Peyer's patch (tissue), 4 donors: ENCODE results near the gene DDB1. TPM values are rescaled to one million over a fixed set of nuclear protein-coding genes. Genes with fewer than 3 reads are reported as not detected.

Source experiments
- DNase-seq, 3 donors: peaks; one replicate each; pipeline ENCODE4 v3.0.0-alpha.2; 2017 to 2019
- H3K27ac ChIP-seq, 4 donors: fragments of 200-600 bp; sonication (generic); one replicate each; pipeline ENCODE4 v1.5.1; 2016 to 2019
- H3K27me3 ChIP-seq, 2 donors: fragments of 200-600 bp; sonication (generic); one replicate each; pipeline ENCODE4 v1.5.1; 2019
- H3K36me3 ChIP-seq, 3 donors: fragments of 200-600 bp; sonication (generic); one replicate each; pipeline ENCODE4 v1.5.1; 2016 to 2019
- H3K4me1 ChIP-seq, 4 donors: fragments of 200-600 bp; sonication (generic); one replicate each; pipeline ENCODE4 v1.5.1; 2016 to 2019
- H3K4me3 ChIP-seq, 4 donors: fragments of 200-600 bp; sonication (generic); 1 replicate in 3 of 4; 2 replicates in 1 of 4; pipeline ENCODE4 v1.5.1; 2016 to 2019; ENCODE audit warnings: mild to moderate bottlenecking in 1 of 4
- H3K9me3 ChIP-seq, 4 donors: fragments of 200-600 bp; sonication (generic); one replicate each; pipeline ENCODE4 v1.5.1; 2016 to 2019; ENCODE audit warnings: mild to moderate bottlenecking in 1 of 4
- POLR2A ChIP-seq, 2 donors: fragments of 450-650 bp; IDR thresholded peaks; one replicate each; pipeline ENCODE4 v1.5.1; 2017; ENCODE audit warnings: antibody characterized with exemption in 2 of 2, mild to moderate bottlenecking in 2 of 2, moderate library complexity in 2 of 2
- total RNA-seq, 4 donors: library from RNA; depleted of rRNA; stranded (reverse); fragments of >200 nt; gene quantifications; one replicate each; pipeline ENCODE4 v1.1.0, GENCODE V29; 2016
- TF ChIP-seq, protein P1 (sequence below), 6 experiments: fragments of 450-650 bp in 4 of 6; fragments of 200-600 bp in 2 of 6; sonication (generic) in 1 of 6; IDR thresholded peaks; one replicate each; pipeline ENCODE4 v1.5.1; 2017 to 2019; ENCODE audit warnings: antibody characterized with exemption in 6 of 6, mild to moderate bottlenecking in 3 of 6, moderate library complexity in 1 of 6

DDB1 gene
- total RNA-seq, 4 donors from 2014 or later, result 76.7 to 168 (median 136) TPM

DNA sequence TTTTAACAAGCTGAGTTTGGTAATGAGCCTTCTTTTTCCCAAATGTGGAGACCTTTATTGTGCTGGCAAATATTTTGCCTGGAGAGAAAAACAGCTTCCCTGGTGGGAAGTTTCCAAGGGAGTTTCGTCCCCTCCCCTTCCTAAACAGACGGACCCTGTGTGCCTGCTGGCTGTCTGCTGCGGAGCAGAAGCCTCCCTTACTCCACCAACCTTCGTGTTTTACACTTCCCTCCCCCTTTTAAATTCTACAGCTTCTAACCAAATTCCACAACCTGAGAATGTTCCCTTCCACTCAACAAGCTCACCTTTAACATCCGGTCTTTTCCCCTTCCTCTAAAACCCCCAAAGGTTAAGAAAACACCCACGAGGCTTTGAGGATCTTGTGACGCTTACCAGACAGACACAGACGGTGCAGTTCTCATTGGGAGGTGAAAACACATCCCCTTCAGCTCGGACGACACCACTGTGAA is 54.9 kb downstream of the DDB1 start:
- Histone ChIP-seq H3K4me3 (no peak overlapping the region), H3K27ac (no peak overlapping the region), H3K36me3 (no peaks in the 10 kb centered on the region), H3K4me1 (no peaks in the 10 kb centered on the region), H3K27me3 (no peaks in the 10 kb centered on the region), H3K9me3 (no peaks in the 10 kb centered on the region)
- no peak for DNase-seq
- TF ChIP-seq, protein P1, sequence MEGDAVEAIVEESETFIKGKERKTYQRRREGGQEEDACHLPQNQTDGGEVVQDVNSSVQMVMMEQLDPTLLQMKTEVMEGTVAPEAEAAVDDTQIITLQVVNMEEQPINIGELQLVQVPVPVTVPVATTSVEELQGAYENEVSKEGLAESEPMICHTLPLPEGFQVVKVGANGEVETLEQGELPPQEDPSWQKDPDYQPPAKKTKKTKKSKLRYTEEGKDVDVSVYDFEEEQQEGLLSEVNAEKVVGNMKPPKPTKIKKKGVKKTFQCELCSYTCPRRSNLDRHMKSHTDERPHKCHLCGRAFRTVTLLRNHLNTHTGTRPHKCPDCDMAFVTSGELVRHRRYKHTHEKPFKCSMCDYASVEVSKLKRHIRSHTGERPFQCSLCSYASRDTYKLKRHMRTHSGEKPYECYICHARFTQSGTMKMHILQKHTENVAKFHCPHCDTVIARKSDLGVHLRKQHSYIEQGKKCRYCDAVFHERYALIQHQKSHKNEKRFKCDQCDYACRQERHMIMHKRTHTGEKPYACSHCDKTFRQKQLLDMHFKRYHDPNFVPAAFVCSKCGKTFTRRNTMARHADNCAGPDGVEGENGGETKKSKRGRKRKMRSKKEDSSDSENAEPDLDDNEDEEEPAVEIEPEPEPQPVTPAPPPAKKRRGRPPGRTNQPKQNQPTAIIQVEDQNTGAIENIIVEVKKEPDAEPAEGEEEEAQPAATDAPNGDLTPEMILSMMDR (IDR thresholded peaks at IDR 0.05), result no peak
- no peak for TF ChIP-seq POLR2A (IDR thresholded peaks at IDR 0.05)

DNA sequence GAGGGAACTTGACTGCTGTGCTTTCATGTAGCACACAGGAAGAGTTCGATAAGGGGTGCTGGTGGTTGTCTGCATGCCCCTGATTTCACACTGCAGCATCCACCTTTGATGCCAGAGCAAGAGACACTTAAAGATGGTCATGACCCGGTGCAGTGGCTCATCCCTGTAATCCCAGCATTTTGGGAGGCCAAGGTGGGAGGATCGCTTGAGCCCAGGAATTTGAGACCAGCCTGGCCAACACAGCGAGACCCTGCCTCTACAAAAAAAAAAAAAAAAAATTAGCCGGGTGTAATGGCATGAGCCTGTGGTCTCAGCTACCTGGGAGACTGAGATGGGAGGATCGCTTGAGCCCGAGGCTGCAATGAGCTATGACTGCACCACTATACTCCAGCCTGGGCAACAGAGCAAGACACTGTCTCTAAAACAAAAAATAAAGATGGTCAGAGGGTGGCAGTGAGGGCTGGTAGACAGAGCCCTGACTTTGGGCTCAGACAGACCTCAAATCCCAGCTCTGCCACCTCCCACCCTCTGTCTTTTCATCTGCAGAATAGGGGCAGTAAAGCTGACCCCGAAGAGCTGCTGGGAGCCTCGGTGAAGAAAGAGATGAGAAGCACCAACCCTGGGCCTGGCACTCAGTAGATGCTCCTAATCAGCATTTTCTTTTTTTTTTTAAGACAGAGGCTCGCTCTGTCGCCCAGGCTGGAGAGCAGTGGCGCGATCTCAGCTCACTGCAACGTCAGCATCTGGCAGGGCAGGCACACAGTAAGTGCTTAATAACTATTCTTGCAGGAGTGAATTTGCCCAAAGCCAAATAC is 55.5 kb downstream of the DDB1 start:
- Histone ChIP-seq H3K9me3 (no peaks in the 10 kb centered on the region), H3K36me3 (no peaks in the 10 kb centered on the region), H3K27me3 (no peaks in the 10 kb centered on the region), H3K4me3 (no peak overlapping the region), H3K27ac (no peak overlapping the region), H3K4me1 (no peaks in the 10 kb centered on the region)
- no peak for DNase-seq
- TF ChIP-seq, protein P1 (IDR thresholded peaks at IDR 0.05), result no peak
- no peak for TF ChIP-seq POLR2A (IDR thresholded peaks at IDR 0.05)

DNA sequence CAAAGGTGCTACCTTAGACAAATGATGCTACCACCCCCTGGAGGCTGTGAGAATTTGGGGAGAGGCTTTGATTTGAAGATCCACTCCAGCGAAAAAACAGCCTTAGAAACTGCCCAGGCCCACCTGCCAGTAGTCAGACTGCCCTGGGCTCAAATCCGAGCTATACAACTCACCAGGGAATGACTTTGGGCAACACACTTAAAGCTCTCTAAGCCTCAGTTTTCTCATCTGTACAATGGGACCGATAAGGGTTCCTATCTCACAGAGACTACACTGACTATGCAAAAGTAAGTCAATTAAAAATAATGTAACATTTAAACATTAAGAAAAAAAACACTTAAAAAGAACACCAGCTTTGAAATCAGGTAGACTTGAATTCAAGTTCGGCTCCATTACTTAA is 57.7 kb downstream of the DDB1 start:
- H3K4me3 ChIP-seq, result no peak overlapping the region
- H3K27ac ChIP-seq, result no peak overlapping the region
- H3K9me3 ChIP-seq, result no peaks in the 10 kb centered on the region
- DNase-seq, result no peak
- no peaks in the 10 kb centered on the region for H3K4me1 ChIP-seq
- H3K27me3 ChIP-seq, result no peaks in the 10 kb centered on the region
- no peaks in the 10 kb centered on the region for H3K36me3 ChIP-seq
- TF ChIP-seq, protein P1 (IDR thresholded peaks at IDR 0.05), result no peak
- TF ChIP-seq POLR2A (IDR thresholded peaks at IDR 0.05), result no peak

DNA sequence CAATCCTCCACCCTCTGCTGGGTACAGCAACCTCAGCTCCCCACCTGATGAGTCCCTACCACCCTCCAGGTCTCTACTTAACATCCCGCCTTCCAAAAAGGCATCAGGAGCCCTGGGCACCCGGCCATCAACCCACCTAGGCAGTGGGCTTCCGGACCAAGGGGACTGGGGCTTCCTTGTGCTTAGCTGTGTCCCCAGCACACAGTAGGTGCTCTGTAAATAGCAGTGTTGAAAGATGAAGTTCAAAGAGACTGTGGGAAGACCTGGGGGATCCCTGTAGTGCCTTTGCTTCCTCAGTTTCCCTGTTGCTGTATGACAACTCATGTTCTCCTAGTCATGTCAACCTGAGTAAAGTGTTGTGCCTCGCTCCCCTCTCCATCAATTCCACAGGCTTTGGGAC is 58.8 kb downstream of the DDB1 start:
- Histone ChIP-seq H3K4me3 (no peak overlapping the region), H3K27ac (no peak overlapping the region), H3K4me1 (no peaks in the 10 kb centered on the region), H3K27me3 (no peaks in the 10 kb centered on the region), H3K36me3 (no peaks in the 10 kb centered on the region), H3K9me3 (no peaks in the 10 kb centered on the region)
- no peak for DNase-seq
- TF ChIP-seq, protein P1 (IDR thresholded peaks at IDR 0.05), result no peak
- TF ChIP-seq POLR2A (IDR thresholded peaks at IDR 0.05), result no peak

DNA sequence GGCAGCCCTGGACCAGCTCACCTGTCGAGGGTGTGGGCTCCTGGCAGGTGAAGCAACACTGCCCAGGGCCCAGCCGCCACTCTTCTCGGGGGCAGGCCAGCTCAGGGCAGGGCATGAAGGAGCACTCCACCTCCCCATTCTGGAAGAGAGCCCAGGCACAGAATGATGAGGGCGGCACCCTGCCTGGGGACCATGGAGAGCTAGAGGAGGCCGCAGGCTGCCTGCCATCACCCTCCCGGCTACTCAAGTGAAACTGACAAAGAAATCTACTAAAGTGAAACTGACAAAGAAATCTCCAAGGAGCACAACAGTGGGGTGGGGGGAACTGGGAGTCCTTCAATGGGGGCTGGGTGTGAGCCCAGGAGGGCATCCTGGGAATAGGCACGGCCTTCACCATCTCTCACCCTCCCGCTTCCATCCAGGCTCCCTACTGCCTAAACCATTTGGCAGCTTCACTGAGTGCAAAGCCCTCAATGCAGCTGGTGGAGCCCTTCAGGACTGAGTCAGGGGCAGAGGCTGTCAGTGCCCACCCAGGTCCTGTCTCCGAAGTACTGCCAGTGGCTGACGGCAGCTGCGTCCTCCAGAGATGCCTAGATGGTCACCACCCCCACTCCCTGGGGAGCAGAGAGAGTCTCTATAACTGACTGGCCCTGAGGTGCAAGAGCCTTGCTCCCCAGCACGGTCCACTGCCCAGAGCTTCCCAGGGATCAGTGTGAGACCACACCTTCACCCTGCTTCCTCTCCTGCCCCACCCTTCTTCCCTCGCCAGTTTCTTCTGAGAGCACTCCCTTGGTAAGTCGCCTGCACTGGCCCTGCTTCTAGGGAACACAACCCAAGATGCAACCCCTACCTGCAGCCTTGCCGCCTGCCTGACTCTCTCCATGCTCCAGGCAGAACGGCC is 59.5 kb downstream of the DDB1 start:
- no peak for DNase-seq
- Histone ChIP-seq H3K4me3 (no peak overlapping the region), H3K27me3 (no peaks in the 10 kb centered on the region)

More for the DNA sequence above, 59.5 kb downstream of the DDB1 start:
- TF ChIP-seq POLR2A (IDR thresholded peaks at IDR 0.05), result no peak
- TF ChIP-seq, protein P1 (IDR thresholded peaks at IDR 0.05), result no peak
- no peaks in the 10 kb centered on the region for H3K36me3 ChIP-seq
- no peaks in the 10 kb centered on the region for H3K4me1 ChIP-seq
- no peaks in the 10 kb centered on the region for H3K9me3 ChIP-seq
- no peak overlapping the region for H3K27ac ChIP-seq
